GM12878 (cell line): ENCODE data around the gene FAM210A. TPM values are rescaled to one million over a fixed set of nuclear protein-coding genes. Genes with fewer than 3 reads are reported as not detected.

Source experiments
- ATAC-seq: fragments of 200-7000 bp; cut with Tn5 transposase; 3 replicates; pipeline ENCODE4 v1.9.1; 2020; ENCODE audit warnings: mild to moderate bottlenecking, moderate library complexity
- BruUV-seq: library from RNA; stranded (reverse); fragments of 400-500 nt; replicated peaks from 2 replicates; lab custom pipeline; 2021; lab: Mats Ljungman, UMichigan
- CTCF ChIA-PET: fragments of 300-600 bp; sonication (Branson Sonifier 250); formaldehyde crosslinking; extraction: SDS; loops from one replicate; lab custom pipeline; 2021; ENCODE audit warnings: inconsistent platforms; lab: Yijun Ruan, JAX
- POLR2A ChIA-PET: fragments of 350-600 bp; formaldehyde crosslinking; extraction: SDS; loops from one replicate; lab custom pipeline; 2021; ENCODE audit warnings: inconsistent platforms; lab: Charles Lee
- RAD21 ChIA-PET: fragments of 300-600 bp; sonication (Branson Sonifier 250); formaldehyde crosslinking; loops from one replicate; lab custom pipeline; 2023; ENCODE audit warnings: antibody characterized with exemption; ENCODE audit not compliant: unreplicated experiment; lab: Charles Lee
- SMC1A ChIA-PET: fragments of 300-600 bp; sonication (Branson Sonifier 250); formaldehyde crosslinking; loops from one replicate; lab custom pipeline; 2023; ENCODE audit not compliant: unreplicated experiment, uncharacterized antibody; lab: Charles Lee
- DNase-seq: peaks from one replicate; pipeline ENCODE4 v3.0.0-alpha.2; 2011; ENCODE audit warnings: low read depth, low spot score
- FAIRE-seq: peaks from 3 replicates; lab custom pipeline; 2011; peaks lifted over from hg19 to GRCh38; lab: Jason Lieb, UNC
- H2AFZ ChIP-seq: 2 replicates; pipeline ENCODE4 v1.6.0; 2011; ENCODE audit warnings: low read depth, low read length, control low read depth; ENCODE audit not compliant: control insufficient read depth
- H3K27ac ChIP-seq: 2 replicates; pipeline ENCODE4 v1.5.1; 2011; ENCODE audit warnings: control low read depth; ENCODE audit not compliant: control insufficient read depth, insufficient read depth
- H3K27me3 ChIP-seq, 2 experiments: replicated peaks in 1 of 2; 2 replicates each; pipeline versions ENCODE4 v1.6.0 to v1.6.1; 2011; ENCODE audit warnings: low read length in 1 of 2; ENCODE audit not compliant: control insufficient read depth in 2 of 2, insufficient read depth in 2 of 2
- H3K36me3 ChIP-seq, 2 experiments: 2 replicates each; pipeline ENCODE4 v1.5.1; 2011; ENCODE audit warnings: low read length in 1 of 2; ENCODE audit not compliant: control insufficient read depth in 2 of 2, insufficient read depth in 2 of 2
- H3K4me1 ChIP-seq: 2 replicates; pipeline ENCODE4 v1.6.1; 2011; ENCODE audit warnings: mild to moderate bottlenecking, low read length, moderate library complexity, mixed read lengths; ENCODE audit not compliant: control insufficient read depth, insufficient read depth
- H3K4me2 ChIP-seq: 2 replicates; pipeline ENCODE4 v1.6.0; 2011; ENCODE audit warnings: control low read depth; ENCODE audit not compliant: control insufficient read depth, insufficient read depth
- H3K4me3 ChIP-seq: fragments of 200-600 bp; sonication (generic); 2 replicates; pipeline ENCODE4 v1.5.1; 2016
- H3K79me2 ChIP-seq: 2 replicates; pipeline ENCODE4 v1.6.0; 2011; ENCODE audit warnings: low read length; ENCODE audit not compliant: control insufficient read depth, insufficient read depth
- H3K9ac ChIP-seq: 2 replicates; pipeline ENCODE4 v1.8.0; 2011; ENCODE audit warnings: low read length, control low read depth, mixed read lengths; ENCODE audit not compliant: control insufficient read depth, insufficient read depth
- H3K9me3 ChIP-seq: replicated peaks from 3 replicates; pipeline ENCODE4 v1.5.1; 2011; ENCODE audit warnings: mild to moderate bottlenecking, low read length; ENCODE audit not compliant: control insufficient read depth, insufficient read depth
- H4K20me1 ChIP-seq: 2 replicates; pipeline ENCODE4 v1.6.0; 2011; ENCODE audit not compliant: control insufficient read depth, insufficient read depth
- BMI1 ChIP-seq: fragments of 450-650 bp; IDR thresholded peaks from 2 replicates; pipeline ENCODE4 v1.6.1; 2016; ENCODE audit warnings: mild to moderate bottlenecking, moderate library complexity, borderline replicate concordance
- EZH2 ChIP-seq: IDR thresholded peaks from 2 replicates; pipeline ENCODE4 v1.6.1; 2012; ENCODE audit warnings: low read depth, mild to moderate bottlenecking, control low read depth, inconsistent platforms, low read length, borderline replicate concordance; ENCODE audit not compliant: control insufficient read depth
- PML ChIP-seq: IDR thresholded peaks from 2 replicates; pipeline ENCODE4 v1.6.1; 2012; ENCODE audit warnings: low read length, inconsistent platforms
- POLR2A ChIP-seq: IDR thresholded peaks from 2 replicates; pipeline ENCODE4 v1.6.1; 2011; ENCODE audit warnings: low read depth, mild to moderate bottlenecking, low read length
- POLR2AphosphoS5 ChIP-seq: IDR thresholded peaks from 2 replicates; pipeline ENCODE4 v1.6.1; 2011; ENCODE audit warnings: mild to moderate bottlenecking, low read length, inconsistent platforms
- PRDM15 ChIP-seq: fragments of 450-650 bp; formaldehyde crosslinking; IDR thresholded peaks from 2 replicates; pipeline ENCODE4 v1.4.0; 2020; ENCODE audit warnings: mild to moderate bottlenecking, moderate library complexity
- TCF3 ChIP-seq: IDR thresholded peaks from 2 replicates; pipeline ENCODE4 v1.6.1; 2012; ENCODE audit warnings: low read depth, mild to moderate bottlenecking, low read length, borderline replicate concordance; ENCODE audit not compliant: insufficient read depth
- ZBTB33 ChIP-seq: fragments of 450-650 bp; IDR thresholded peaks from 2 replicates; pipeline ENCODE4 v1.6.1; 2017; ENCODE audit warnings: mild to moderate bottlenecking
- ZNF384 ChIP-seq: IDR thresholded peaks from 2 replicates; pipeline ENCODE4 v1.6.1; 2012; ENCODE audit warnings: low read depth, mild to moderate bottlenecking, low read length, improper control_type of control experiment, borderline replicate concordance
- ZNF687 ChIP-seq: fragments of 450-650 bp; IDR thresholded peaks from 2 replicates; pipeline ENCODE4 v1.6.1; 2017; ENCODE audit warnings: mild to moderate bottlenecking, moderate library complexity
- WGBS: methylation state at CpG from one replicate; pipeline ENCODE4 v1.1.6; 2016; ENCODE audit warnings: low lambda C conversion rate; ENCODE audit not compliant: insufficient replicate concordance, insufficient coverage; ENCODE audit errors: missing lambda C conversion rate; 5-methylcytosine and 5-hydroxymethylcytosine counted together
- in situ Hi-C: fragments of 300-500 bp; cut with MboI; formaldehyde crosslinking; loops from 9 replicates; pipeline ENCODE4 v1.14.3; 2018; ENCODE audit warnings: mixed read lengths
- intact Hi-C: fragments of 100-400 bp; cut with micrococcal nuclease; formaldehyde crosslinking; loops from one replicate; pipeline ENCODE4 v1.14.2; 2022; ENCODE audit not compliant: unreplicated experiment
- polyA plus RNA-seq, 11 experiments: library from polyadenylated mRNA; depleted of rRNA in 4 of 11; unstranded in 6 of 11; stranded (reverse) in 5 of 11; fragments of >200 nt; fragmentation: Nextera tagmentation in 4 of 11; fragmentation: Illumina TruSeq in 1 of 11; extraction: Ambion mirVana in 4 of 11; extraction: Trizol in 1 of 11; gene quantifications; 1 replicate in 1 of 11; 2 replicates in 10 of 11; pipeline versions ENCODE4 v1.2.1 to v1.2.3, GENCODE V29; 2011 to 2016; ENCODE audit warnings: inconsistent platforms in 2 of 11, missing spikeins in 2 of 11, low read depth in 1 of 11
- total RNA-seq, 4 experiments: library from RNA; depleted of rRNA in 3 of 4; stranded (reverse); fragments of >200 nt in 3 of 4; fragmentation: Illumina TruSeq in 1 of 4; extraction: Trizol in 1 of 4; gene quantifications; 2 replicates each; pipeline versions ENCODE4 v1.2.1 to v1.2.3, GENCODE V29; 2013 to 2021

Gene FAM210A
- total and polyA plus RNA-seq, 10 of the 15 experiments (the other 5 are each of a cell fraction or from before 2014, with no cell fraction given), result 10.3 to 56.3 (median 17.7) TPM

GRCh38 chr18:13646633-13647032, 79.7 kb downstream of the FAM210A start (continued):
- TF ChIP-seq ZBTB33 (no peak), EZH2 (no peak)

- TF ChIP-seq PML (no peak), BMI1 (no peak), POLR2A (no peak), PRDM15 (CRISPR knock-in tag) (no peak), TCF3 (no peak), ZNF687 (no peak), POLR2AphosphoS5 (no peak), ZNF384 (no peak)
- in situ Hi-C loops (loop anchor here (25.0 kb wide), 1 partner anchor 483 kb away; no protein-coding TSS in a partner anchor), intact Hi-C loops (no loop called here)
- POLR2A ChIA-PET, result interaction anchor here (0.7 kb wide), 1 partner anchor 790 kb away, joined by 3 read pairs; no protein-coding TSS in a partner anchor
- no peaks in the 10 kb centered on the region for H3K9me3 ChIP-seq
- CTCF ChIA-PET, result no interaction called here
- 94% methylated on average over 16 of the region's 16 CpGs for WGBS
- no peak for ATAC-seq
- no peaks in the 10 kb centered on the region for H3K4me1 ChIP-seq
- no peak for FAIRE-seq
- no peak overlapping the region for H3K9ac ChIP-seq
- no TSS peak for BruUV-seq
- DNase-seq, result no peak
- RAD21 ChIA-PET, result no interaction called here
- H3K4me2 ChIP-seq, result no peak overlapping the region
- peaks cover 0 to 1% of the 10 kb centered on the region in 2 experiments; a peak in 2 of 4 replicates for H3K36me3 ChIP-seq
- H3K27ac ChIP-seq, result no peak overlapping the region
- H3K27me3 ChIP-seq, result no peaks in the 10 kb centered on the region
- SMC1A ChIA-PET, result interaction anchor here (0.6 kb wide), 1 partner anchor 9 kb away, joined by 3 read pairs; no protein-coding TSS in a partner anchor
- no peaks in the 10 kb centered on the region for H3K79me2 ChIP-seq
- H3K4me3 ChIP-seq, result no peak overlapping the region
- no peak overlapping the region for H2AFZ ChIP-seq
- H4K20me1 ChIP-seq, result no peaks in the 10 kb centered on the region
Observed at GRCh38 chr18:13645093-13645492, 81.3 kb downstream of the FAM210A start.
